HCT116 (cell line): ENCODE measurements around the gene STK24. TPM values are rescaled to one million over a fixed set of nuclear protein-coding genes. Genes with fewer than 3 reads are reported as not detected.
"Not testable (repeated sequence)": the region's sequence is repeated elsewhere in the genome, so short reads cannot be mapped to it uniquely, and the experiment has no call there.

Source experiments
- ATAC-seq: fragments of 200-7000 bp; cut with Tn5 transposase; 2 replicates; pipeline ENCODE4 v1.9.1; 2020; ENCODE audit warnings: mild to moderate bottlenecking, moderate library complexity
- BruUV-seq: library from RNA; stranded (reverse); fragments of 400-500 nt; replicated peaks from 2 replicates; lab custom pipeline; 2021; lab: Mats Ljungman, UMichigan
- CTCF ChIA-PET: fragments of 300-600 bp; sonication (Branson Sonifier 250); formaldehyde crosslinking; loops from one replicate; lab custom pipeline; 2021; ENCODE audit warnings: antibody characterized with exemption; lab: Charles Lee
- POLR2A ChIA-PET: fragments of 300-600, 350-600 bp; sonication (Branson Sonifier 250); formaldehyde crosslinking; loops from one replicate; lab custom pipeline; 2021; ENCODE audit warnings: antibody characterized with exemption; lab: Charles Lee
- RAD21 ChIA-PET, 2 experiments: fragments of 300-600 bp; sonication (Branson Sonifier 250); formaldehyde crosslinking; loops; one replicate each; lab custom pipeline; 2023; ENCODE audit warnings: low total read pairs in 2 of 2; ENCODE audit not compliant: uncharacterized antibody in 2 of 2, unreplicated experiment in 2 of 2, low non-redundant PET in 1 of 2; lab: Charles Lee
- DNase-seq: peaks from one replicate; pipeline ENCODE4 v3.0.0-alpha.2; 2010; ENCODE audit warnings: low read depth, low spot score
- H2AFZ ChIP-seq: fragments of 200-600 bp; shearing (Covaris generic), sonication (generic); 2 replicates; pipeline ENCODE4 v1.6.1; 2017; ENCODE audit warnings: low read depth, mixed run types, mixed read lengths, antibody characterized with exemption, low read length; ENCODE audit not compliant: poor library complexity, severe bottlenecking
- H3K27ac ChIP-seq: 2 replicates; pipeline ENCODE4 v1.5.1; 2012; ENCODE audit warnings: low read depth, low read length
- H3K27me3 ChIP-seq: fragments of 200-600 bp; sonication (generic); 2 replicates; pipeline ENCODE4 v1.6.1; 2016; ENCODE audit warnings: mixed run types, low read length, mixed read lengths; ENCODE audit not compliant: insufficient read depth
- H3K36me3 ChIP-seq, 2 experiments: fragments of 200-500 bp in 1 of 2; fragments of 200-600 bp in 1 of 2; sonication (Bioruptor generic) in 1 of 2; sonication (generic) in 1 of 2; 2 replicates each; pipeline versions ENCODE4 v1.5.1 to v1.6.1; 2014 to 2016; ENCODE audit warnings: low read length in 2 of 2, inconsistent platforms in 1 of 2, mixed read lengths in 1 of 2, mixed run types in 1 of 2; ENCODE audit not compliant: insufficient read depth in 2 of 2, control insufficient read depth in 1 of 2
- H3K4me1 ChIP-seq, 2 experiments: fragments of 200-600 bp in 1 of 2; sonication (generic) in 1 of 2; 2 replicates each; pipeline versions ENCODE4 v1.5.1 to v1.6.1; 2012 to 2017; ENCODE audit warnings: low read length in 2 of 2, inconsistent platforms in 1 of 2, mild to moderate bottlenecking in 1 of 2, mixed read lengths in 1 of 2, mixed run types in 1 of 2, moderate library complexity in 1 of 2; ENCODE audit not compliant: insufficient read depth in 2 of 2, control insufficient read depth in 1 of 2
- H3K4me2 ChIP-seq: fragments of 200-600 bp; sonication (generic); 2 replicates; pipeline ENCODE4 v1.6.1; 2017; ENCODE audit warnings: mixed run types, low read length, mixed read lengths
- H3K4me3 ChIP-seq, 2 experiments: fragments of 200-600 bp in 1 of 2; sonication (generic) in 1 of 2; replicated peaks in 1 of 2; 2 replicates each; pipeline ENCODE4 v1.5.1; 2011 to 2016; ENCODE audit warnings: low read length in 2 of 2, control low read depth in 1 of 2, low read depth in 1 of 2, mild to moderate bottlenecking in 1 of 2, mixed read lengths in 1 of 2, mixed run types in 1 of 2
- H3K79me2 ChIP-seq: fragments of 200-600 bp; sonication (generic); 2 replicates; pipeline ENCODE4 v1.6.1; 2017; ENCODE audit warnings: mild to moderate bottlenecking, mixed run types, low read length, moderate library complexity, mixed read lengths; ENCODE audit not compliant: insufficient read depth
- H3K9ac ChIP-seq: fragments of 200-600 bp; sonication (generic); 2 replicates; pipeline ENCODE4 v1.6.1; 2016; ENCODE audit warnings: low read length, mixed read lengths
- H3K9me2 ChIP-seq: fragments of 200-600 bp; sonication (generic), shearing (Covaris generic); 2 replicates; pipeline ENCODE4 v1.6.1; 2017; ENCODE audit warnings: mixed run types, mild to moderate bottlenecking, moderate library complexity; ENCODE audit not compliant: insufficient read depth
- H3K9me3 ChIP-seq, 2 experiments: fragments of 200-500 bp in 1 of 2; fragments of 200-600 bp in 1 of 2; sonication (Bioruptor generic) in 1 of 2; sonication (generic) in 1 of 2; 2 replicates each; pipeline ENCODE4 v1.6.1; 2014 to 2017; ENCODE audit warnings: low read length in 2 of 2, mixed read lengths in 2 of 2, inconsistent platforms in 1 of 2, low read depth in 1 of 2, mild to moderate bottlenecking in 1 of 2, mixed run types in 1 of 2, moderate library complexity in 1 of 2; ENCODE audit not compliant: control insufficient read depth in 1 of 2, insufficient read depth in 1 of 2
- H4K20me1 ChIP-seq: fragments of 200-600 bp; sonication (generic), shearing (Covaris generic); 2 replicates; pipeline ENCODE4 v1.6.1; 2017; ENCODE audit warnings: mixed run types, mild to moderate bottlenecking, moderate library complexity; ENCODE audit not compliant: insufficient read depth
- CEBPB ChIP-seq: IDR thresholded peaks from 2 replicates; pipeline ENCODE4 v1.6.1; 2012; ENCODE audit warnings: low read depth
- EGR1 ChIP-seq: IDR thresholded peaks from 2 replicates; pipeline ENCODE4 v1.6.1; 2012; ENCODE audit warnings: low read depth
- EZH2 ChIP-seq: fragments of 200-600 bp; sonication (generic); IDR thresholded peaks from 2 replicates; pipeline ENCODE4 v1.6.1; 2017; ENCODE audit warnings: antibody characterized with exemption, mixed run types
- EZH2phosphoT487 ChIP-seq: fragments of 200-600 bp; IDR thresholded peaks from 2 replicates; pipeline ENCODE4 v1.6.1; 2018; ENCODE audit warnings: antibody characterized with exemption, borderline replicate concordance
- FOSL1 ChIP-seq: IDR thresholded peaks from 2 replicates; pipeline ENCODE4 v1.6.1; 2012; ENCODE audit warnings: low read depth
- JUND ChIP-seq: IDR thresholded peaks from 2 replicates; pipeline ENCODE4 v1.6.1; 2012
- POLR2AphosphoS5 ChIP-seq: IDR thresholded peaks from 2 replicates; pipeline ENCODE4 v1.6.1; 2011; ENCODE audit warnings: mild to moderate bottlenecking, low read depth, low read length, moderate library complexity
- REST ChIP-seq: IDR thresholded peaks from 2 replicates; pipeline ENCODE4 v1.6.1; 2012; ENCODE audit warnings: low read depth
- SIN3A ChIP-seq: IDR thresholded peaks from 2 replicates; pipeline ENCODE4 v1.6.1; 2012; ENCODE audit warnings: low read depth
- SRF ChIP-seq: IDR thresholded peaks from 2 replicates; pipeline ENCODE4 v1.6.1; 2012; ENCODE audit warnings: low read depth
- TCF7L2 ChIP-seq: IDR thresholded peaks from 2 replicates; pipeline ENCODE4 v1.7.0; 2011; ENCODE audit warnings: borderline replicate concordance, inconsistent platforms; ENCODE audit not compliant: insufficient read depth, insufficient read length; ENCODE audit errors: extremely low read depth
- YY1 ChIP-seq: IDR thresholded peaks from 2 replicates; pipeline ENCODE4 v1.6.1; 2011; ENCODE audit warnings: low read length, low read depth, moderate library complexity, mild to moderate bottlenecking; ENCODE audit not compliant: insufficient replicate concordance; ENCODE audit errors: extremely low read depth
- ZFX ChIP-seq: fragments of 450-650 bp; IDR thresholded peaks from 2 replicates; pipeline ENCODE4 v1.6.1; 2017
- ZNF274 ChIP-seq: fragments of 200-500 bp; sonication (Bioruptor generic); IDR thresholded peaks from 2 replicates; pipeline ENCODE4 v1.6.1; 2014; ENCODE audit warnings: mild to moderate bottlenecking, low read depth, low read length, inconsistent platforms
- intact Hi-C: fragments of 100-400 bp; cut with micrococcal nuclease; formaldehyde crosslinking; loops from 2 replicates; pipeline ENCODE4 v1.10.0; 2022
- total RNA-seq: library from RNA; stranded (reverse); gene quantifications from one replicate; pipeline ENCODE4 v1.2.1, GENCODE V29; 2021; ENCODE audit not compliant: unreplicated experiment

STK24 gene
- total RNA-seq, 1 experiment from 2014 or later: 137 TPM

GRCh38 chr13:98626298-98626935 lies 49.5 kb upstream of the STK24 start:
- no peak overlapping the region for H2AFZ ChIP-seq
- H3K9me2 ChIP-seq: no peaks in the 10 kb centered on the region
- H4K20me1 ChIP-seq: no peaks in the 10 kb centered on the region
- DNase-seq (no peak), ATAC-seq (no peak)
- intact Hi-C loops: no loop called here
- no peak overlapping the region for H3K9ac ChIP-seq
- H3K4me3 ChIP-seq: no peak overlapping the region
- no peak for TF ChIP-seq REST
- TF ChIP-seq POLR2AphosphoS5: no peak
- no peak for TF ChIP-seq SRF
- TF ChIP-seq SIN3A: no peak
- no peak for TF ChIP-seq CEBPB
- TF ChIP-seq ZFX: no peak
- no peak for TF ChIP-seq TCF7L2
- no peak for TF ChIP-seq EZH2
- no peak for TF ChIP-seq YY1
- TF ChIP-seq EGR1: no peak
- no peak for TF ChIP-seq EZH2phosphoT487
- no peak for TF ChIP-seq ZNF274
- no peak for TF ChIP-seq JUND
- no peak for TF ChIP-seq FOSL1
- BruUV-seq: no TSS peak
- no peaks in the 10 kb centered on the region for H3K27me3 ChIP-seq
- POLR2A ChIA-PET: no interaction called here
- RAD21 ChIA-PET: no interaction called here
- CTCF ChIA-PET: interaction anchor here (0.6 kb wide), 1 partner anchor 140 kb away, joined by 3 read pairs; no protein-coding TSS in a partner anchor
- no peak overlapping the region for H3K27ac ChIP-seq
- no peaks in the 10 kb centered on the region for H3K4me1 ChIP-seq
- no peaks in the 10 kb centered on the region for H3K79me2 ChIP-seq
- no peak overlapping the region for H3K4me2 ChIP-seq
- no peaks in the 10 kb centered on the region for H3K36me3 ChIP-seq
- no peaks in the 10 kb centered on the region for H3K9me3 ChIP-seq

- H3K27me3 ChIP-seq, ATAC-seq, H3K4me3 ChIP-seq, H3K27ac ChIP-seq, CTCF ChIA-PET, RAD21 ChIA-PET, DNase-seq, H3K36me3 ChIP-seq, POLR2A ChIA-PET, H3K9me2 ChIP-seq, H3K9ac ChIP-seq, H3K9me3 ChIP-seq, intact Hi-C loops, H2AFZ ChIP-seq, BruUV-seq, H3K79me2 ChIP-seq, H3K4me1 ChIP-seq, H3K4me2 ChIP-seq, H4K20me1 ChIP-seq: not testable (repeated sequence)
Measured at GRCh38 chr13:98624589-98624988, 47.7 kb upstream of the STK24 start.
